ENCODE measurements around the gene ODAD4. TPM values are rescaled to one million over a fixed set of nuclear protein-coding genes. Genes with fewer than 3 reads are reported as not detected.

The ODAD4 gene
- total and polyA plus RNA-seq, 4 donors = 0.07 to 1.0 (median 0.23) TPM

DNA sequence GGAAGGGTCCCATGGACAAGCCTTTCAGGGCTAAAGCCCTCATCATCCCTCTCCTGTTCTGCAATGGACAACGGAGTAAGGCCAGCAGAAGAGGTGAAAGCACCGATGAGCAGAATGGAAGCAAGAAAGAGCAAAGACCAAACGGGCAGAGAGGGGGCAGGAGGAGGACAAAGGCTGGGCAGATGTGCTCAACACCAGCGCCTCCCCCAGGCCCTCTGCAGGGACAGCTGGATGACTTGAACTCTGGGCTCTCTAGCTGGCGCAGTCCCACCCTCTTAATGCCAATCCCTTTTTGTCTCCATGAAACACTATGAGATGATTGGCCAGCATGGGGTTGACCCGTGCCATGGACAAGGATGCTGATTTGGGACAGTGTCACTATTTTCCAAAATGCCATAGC lies 33.7 kb upstream of the ODAD4 start:
- WGBS = 92% methylated on average over 6 of the region's 6 CpGs
- H3K36me3 ChIP-seq (ENCODE audit: control insufficient read depth in 4 of 4, insufficient read depth in 3 of 4, low read depth in 1 of 4, low read length in 3 of 4) = peaks cover 6 to 71% (median 32%) of the 10 kb centered on the region in 4 donors
- DNase-seq (ENCODE audit: low spot score) = no peak
- peaks cover 3 to 18% (median 13%) of the 10 kb centered on the region in 4 donors for H3K4me1 ChIP-seq (ENCODE audit: control insufficient read depth in 4 of 4, insufficient read depth in 4 of 4, low read length in 3 of 4)
- H3K27me3 ChIP-seq (ENCODE audit: control insufficient read depth in 4 of 4, insufficient read depth in 4 of 4, low read length in 3 of 4) = no peaks in the 10 kb centered on the region
- H3K4me3 ChIP-seq (ENCODE audit: low read depth in 1 of 3, low read length in 3 of 3) = no peak overlapping the region
- H3K27ac ChIP-seq (ENCODE audit: low read depth in 1 of 2, low read length in 2 of 2) = no peak overlapping the region
- TF ChIP-seq ZBTB33 (IDR thresholded peaks at IDR 0.05) (no peak), ATF3 (IDR thresholded peaks at IDR 0.05) (no peak), MAX (IDR thresholded peaks at IDR 0.05) (no peak), CTCF (IDR thresholded peaks at IDR 0.05; ENCODE audit: low read depth, low read length, missing input control) (no peak), GABPA (IDR thresholded peaks at IDR 0.05 in 1 of 2, conservative IDR thresholded peaks at IDR 0.05 in 1 of 2) (no peak)
- no peaks in the 10 kb centered on the region for H3K9me3 ChIP-seq (ENCODE audit: control insufficient read depth in 4 of 4, low read length in 3 of 4)
- H3K9ac ChIP-seq (ENCODE audit: low read depth in 1 of 2, low read length in 2 of 2) = no peak overlapping the region

DNA sequence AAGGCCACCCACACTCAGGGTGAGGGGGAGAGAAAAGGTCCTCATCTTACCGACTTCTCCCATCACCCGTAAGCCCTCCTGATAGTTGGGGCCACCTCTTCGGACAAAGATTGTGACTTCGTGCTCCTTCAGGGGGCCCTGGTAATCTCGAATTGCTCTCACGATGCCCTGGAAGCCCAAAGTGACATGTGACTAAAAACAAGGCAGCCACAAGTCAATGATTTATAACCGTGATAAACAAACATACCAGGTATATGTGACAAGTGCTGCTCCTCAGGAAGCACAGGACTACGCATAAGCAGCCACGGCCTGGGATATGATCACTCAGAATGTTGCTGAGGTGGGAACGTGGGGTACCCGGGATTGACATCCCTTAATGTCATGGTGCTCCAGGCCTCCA lies 28.8 kb upstream of the ODAD4 start:
- no peaks in the 10 kb centered on the region for H3K9me3 ChIP-seq (ENCODE audit: control insufficient read depth in 4 of 4, low read length in 3 of 4)
- WGBS = 78% methylated on average over 11 of the region's 11 CpGs
- no peak overlapping the region for H3K27ac ChIP-seq (ENCODE audit: low read depth in 1 of 2, low read length in 2 of 2)
- no peak for DNase-seq (ENCODE audit: low spot score)
- no peaks in the 10 kb centered on the region for H3K27me3 ChIP-seq (ENCODE audit: control insufficient read depth in 4 of 4, insufficient read depth in 4 of 4, low read length in 3 of 4)
- no peaks in the 10 kb centered on the region for H3K4me1 ChIP-seq (ENCODE audit: control insufficient read depth in 4 of 4, insufficient read depth in 4 of 4, low read length in 3 of 4)
- peaks cover 10 to 79% (median 46%) of the 10 kb centered on the region in 4 donors for H3K36me3 ChIP-seq (ENCODE audit: control insufficient read depth in 4 of 4, insufficient read depth in 3 of 4, low read depth in 1 of 4, low read length in 3 of 4)
- H3K9ac ChIP-seq (ENCODE audit: low read depth in 1 of 2, low read length in 2 of 2) = no peak overlapping the region
- no peak for TF ChIP-seq FOXA1 (IDR thresholded peaks at IDR 0.05)
- TF ChIP-seq ZBTB33 (IDR thresholded peaks at IDR 0.05) = no peak
- no peak for TF ChIP-seq TAF1 (conservative IDR thresholded peaks at IDR 0.05)
- TF ChIP-seq RXRA (IDR thresholded peaks at IDR 0.05) = no peak
- TF ChIP-seq NR2F2 (IDR thresholded peaks at IDR 0.05) = no peak
- no peak for TF ChIP-seq YY1 (IDR thresholded peaks at IDR 0.05)
- TF ChIP-seq FOXA2 (IDR thresholded peaks at IDR 0.05) = no peak
- no peak for TF ChIP-seq MAX (IDR thresholded peaks at IDR 0.05)
- no peak for TF ChIP-seq CTCF (IDR thresholded peaks at IDR 0.05; ENCODE audit: low read depth, low read length, missing input control)
- no peak for TF ChIP-seq GABPA (IDR thresholded peaks at IDR 0.05 in 1 of 2, conservative IDR thresholded peaks at IDR 0.05 in 1 of 2)
- no peak for TF ChIP-seq EGR1 (IDR thresholded peaks at IDR 0.05; ENCODE audit: low read depth in 2 of 2)
- TF ChIP-seq RAD21 (IDR thresholded peaks at IDR 0.05) = no peak
- no peak for TF ChIP-seq ATF3 (IDR thresholded peaks at IDR 0.05)
- TF ChIP-seq JUND (IDR thresholded peaks at IDR 0.05) = no peak
- TF ChIP-seq HNF4G (IDR thresholded peaks at IDR 0.05) = no peak
- TF ChIP-seq SP1 (IDR thresholded peaks at IDR 0.05) = no peak
- no peak for TF ChIP-seq REST (IDR thresholded peaks at IDR 0.05)
- H3K4me3 ChIP-seq (ENCODE audit: low read depth in 1 of 3, low read length in 3 of 3) = no peak overlapping the region

Measured in liver (tissue), 9 donors.